GM19395 (cell line): Measurements from ENCODE around the gene AUTS2.

ENCODE experiments used
- ATAC-seq: cut with Tn5 transposase; IDR thresholded peaks from one replicate; pipeline ENCODE4 v1.9.1; 2021; ENCODE audit warnings: mild to moderate bottlenecking, moderate library complexity; ENCODE audit not compliant: unreplicated experiment

AUTS2 gene

DNA sequence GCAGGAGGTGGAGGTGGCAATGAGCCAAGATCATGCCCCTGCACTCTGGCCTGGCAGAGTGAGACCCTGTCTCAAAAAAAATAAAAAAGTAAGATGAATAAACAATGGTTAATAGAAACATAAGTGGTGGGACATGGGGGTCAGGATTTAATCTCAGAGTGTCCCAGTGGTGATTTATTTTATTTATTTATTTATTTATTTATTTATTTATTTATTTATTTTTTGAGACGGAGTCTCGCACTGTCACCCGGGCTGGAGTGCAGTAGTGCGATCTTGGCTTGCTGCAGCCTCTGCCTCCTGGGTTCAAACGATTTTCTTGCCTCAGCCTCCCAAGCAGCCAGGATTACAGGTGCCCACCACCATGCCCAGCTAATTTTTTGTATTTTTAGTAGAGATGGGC, 1051.0 kb downstream of the AUTS2 start:
- ATAC-seq, result no peak

GRCh38 chr7:70654146-70654545, 1055.9 kb downstream of the AUTS2 start:
- no peak for ATAC-seq

DNA sequence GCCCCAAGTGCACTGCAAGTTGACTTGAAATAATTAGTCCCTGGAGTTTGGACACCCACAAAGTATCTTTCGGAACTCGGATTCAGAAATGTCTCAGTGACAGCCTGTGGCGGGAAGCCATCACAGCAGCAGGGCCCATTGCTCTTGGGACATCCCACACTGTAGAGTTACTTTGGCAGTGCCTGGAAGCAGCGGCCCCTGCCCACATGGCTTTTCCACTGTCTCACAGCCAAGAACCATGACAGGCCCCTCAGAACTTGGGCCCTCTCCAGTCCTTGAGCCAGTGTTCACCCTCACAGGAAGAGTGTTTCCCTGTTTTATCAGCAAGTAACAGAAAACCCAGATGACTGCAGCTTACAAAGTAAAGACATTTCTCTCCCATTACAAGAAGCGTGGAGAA, 1056.7 kb downstream of the AUTS2 start:
- no peak for ATAC-seq

GRCh38 chr7:70655694-70656093, 1057.4 kb downstream of the AUTS2 start:
- no peak for ATAC-seq

DNA sequence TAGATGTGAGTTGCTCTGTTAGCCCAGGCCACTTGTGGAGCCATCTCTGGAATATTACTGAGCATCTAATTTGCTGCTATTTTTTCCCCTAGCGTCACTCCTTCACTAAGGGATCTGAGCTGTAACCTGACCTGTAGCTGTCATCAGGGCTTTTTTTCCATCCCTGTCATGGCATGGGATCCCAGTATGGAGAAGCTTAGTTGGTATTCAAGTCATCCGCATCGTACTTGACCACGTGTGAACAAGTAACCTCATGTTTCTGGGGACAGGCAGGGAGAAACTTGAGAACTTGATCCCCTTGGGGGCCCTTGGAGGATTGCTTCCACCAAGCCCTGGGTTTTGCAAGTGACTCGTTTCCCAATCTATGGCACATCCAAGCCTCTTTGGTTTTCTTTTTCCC, 1059.3 kb downstream of the AUTS2 start:
- ATAC-seq, result no peak

GRCh38 chr7:70657989-70658632, 1059.8 kb downstream of the AUTS2 start:
- ATAC-seq, result no peak

DNA sequence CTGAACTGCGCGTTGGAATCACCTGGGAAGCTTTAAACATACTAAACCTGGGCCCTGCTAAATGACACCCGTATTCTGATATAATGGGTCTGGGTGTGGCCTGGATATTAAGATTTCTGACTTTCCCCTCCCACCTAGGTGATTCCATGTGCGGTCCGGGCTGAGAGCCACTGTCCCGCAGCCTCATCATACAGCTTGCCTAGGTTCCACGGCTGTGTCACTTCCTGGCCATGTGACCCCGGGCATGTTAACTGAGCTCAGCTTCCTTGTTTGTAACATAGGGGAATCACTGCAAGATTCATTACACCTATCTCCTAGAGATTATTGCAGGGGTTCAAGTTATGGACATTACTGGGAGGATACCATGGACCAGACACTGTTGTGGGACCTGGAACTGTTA, 1061.0 kb downstream of the AUTS2 start:
- ATAC-seq, result no peak

DNA sequence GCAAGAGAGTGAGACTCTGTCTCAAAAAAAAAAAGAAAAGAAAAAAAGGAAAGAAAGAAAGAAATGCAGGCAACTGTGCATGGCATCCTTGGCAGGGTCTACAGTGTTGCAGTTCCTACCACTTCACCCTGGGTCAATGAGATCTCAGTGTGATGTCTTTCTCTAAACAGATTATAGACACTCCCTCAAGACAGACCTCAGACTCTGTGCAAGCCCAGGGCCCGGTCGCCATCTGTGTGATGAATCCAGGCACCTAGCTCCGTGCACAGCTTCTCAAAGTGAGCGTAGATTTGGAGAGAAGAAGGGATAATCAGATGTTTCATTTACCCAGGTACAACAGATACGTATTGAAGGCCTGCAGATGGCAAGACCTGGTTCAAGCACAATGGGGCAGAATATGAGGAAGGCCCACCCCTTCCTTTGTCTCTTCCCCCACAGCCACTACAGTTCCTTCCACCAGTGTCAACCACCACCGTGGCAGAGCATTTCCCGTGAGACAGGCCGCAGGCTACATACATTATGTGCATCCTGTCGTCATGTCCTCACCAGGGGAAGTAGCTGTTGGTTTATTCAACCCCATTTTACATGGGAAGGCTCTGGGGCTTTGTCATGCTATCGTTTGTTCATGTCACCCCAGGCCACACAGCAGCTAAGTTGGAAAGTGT, 1062.0 kb downstream of the AUTS2 start:
- no peak for ATAC-seq

DNA sequence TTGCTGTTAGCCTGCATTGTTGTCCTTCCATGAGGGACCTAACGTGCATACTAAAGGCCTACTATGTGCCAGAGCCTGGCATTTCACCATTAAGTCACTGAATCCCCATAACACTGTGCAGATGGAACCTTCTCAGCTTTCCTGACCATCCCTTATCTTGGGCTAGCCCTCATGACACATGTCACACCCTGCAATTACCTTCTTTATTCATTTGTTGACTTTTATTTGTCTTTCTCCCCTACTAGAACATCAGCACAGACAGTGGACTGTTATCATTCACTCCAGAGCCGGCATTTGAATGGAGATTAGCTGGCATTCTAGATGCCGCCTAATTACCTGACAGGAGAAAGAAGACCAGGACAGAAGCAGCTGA, 1062.5 kb downstream of the AUTS2 start:
- no peak for ATAC-seq

- no peak for ATAC-seq
Measured at GRCh38 chr7:70663680-70664079, 1065.4 kb downstream of the AUTS2 start.

DNA sequence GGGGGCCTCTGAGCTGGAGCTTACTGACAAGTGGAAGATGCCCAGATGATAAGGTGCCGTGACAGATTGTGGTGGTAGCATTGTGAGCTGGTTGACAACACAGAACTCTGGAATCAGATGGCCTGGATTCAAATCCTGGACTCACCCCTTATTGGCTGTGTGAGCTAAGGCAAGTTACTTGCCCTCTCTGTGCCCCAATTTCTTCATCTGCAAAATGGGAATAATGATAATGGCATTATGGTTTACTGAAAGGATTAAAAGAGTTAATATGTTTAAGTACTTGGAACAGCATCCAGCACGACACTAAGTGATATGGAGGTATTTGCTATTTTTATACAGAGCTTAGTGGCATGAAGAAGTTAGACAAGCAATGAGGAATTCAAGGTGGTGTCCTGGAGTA, 1067.7 kb downstream of the AUTS2 start:
- no peak for ATAC-seq

- no peak for ATAC-seq
Measured at GRCh38 chr7:70667406-70667805, 1069.1 kb downstream of the AUTS2 start.

DNA sequence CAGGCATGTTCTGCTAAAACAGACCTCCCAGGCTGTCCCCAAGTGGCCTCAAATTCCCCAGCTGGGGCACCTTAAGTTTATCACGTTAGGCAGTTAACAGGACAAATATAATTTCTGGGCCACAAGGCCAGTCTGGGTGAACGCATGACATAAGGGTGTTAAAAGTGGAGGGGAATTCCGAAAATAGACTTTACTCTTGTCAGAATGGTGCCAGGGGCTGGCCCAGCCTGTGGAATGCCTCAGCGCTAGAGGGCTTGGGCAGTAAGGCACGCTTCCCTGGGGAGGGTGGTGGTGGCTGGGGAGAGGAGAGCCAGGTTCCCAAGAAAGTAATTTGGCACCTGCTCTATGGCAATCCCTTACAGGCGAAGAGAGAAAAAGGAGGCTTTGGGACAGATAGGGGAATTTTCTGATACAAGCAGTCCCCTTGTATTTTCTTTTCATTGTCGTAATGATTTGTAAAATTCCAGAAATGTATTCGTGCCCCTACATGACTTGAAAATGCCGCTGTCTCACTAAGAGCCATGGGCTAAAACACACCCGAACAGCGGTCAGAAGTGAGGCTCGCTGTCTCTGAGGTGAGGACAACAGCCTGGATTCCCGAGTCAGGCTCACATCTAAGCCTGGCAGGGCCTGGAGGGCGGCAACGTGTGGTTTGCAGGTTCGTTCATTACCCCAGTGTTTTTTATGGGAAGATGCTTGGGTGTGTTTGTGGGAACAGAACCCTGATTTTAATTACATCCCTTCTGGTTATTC, 1070.5 kb downstream of the AUTS2 start:
- no peak for ATAC-seq

DNA sequence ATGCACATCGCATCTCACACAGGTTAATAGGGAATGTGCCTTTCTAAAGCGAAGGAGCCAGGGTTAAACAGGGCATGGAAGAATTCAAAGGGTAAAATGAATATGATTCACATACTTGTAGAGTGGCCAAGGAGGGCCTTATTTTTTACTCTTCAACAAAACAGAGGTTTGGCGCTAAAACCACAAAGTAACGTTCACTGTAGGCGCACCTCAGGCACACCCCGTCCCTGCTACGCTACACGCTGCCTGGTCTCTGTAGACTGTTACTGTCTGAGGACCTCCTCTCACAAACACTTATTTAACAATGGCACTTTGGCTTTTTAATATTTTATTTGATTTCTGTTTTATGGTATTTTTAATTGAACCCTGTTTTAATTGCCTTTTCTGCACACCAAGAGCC, 1071.6 kb downstream of the AUTS2 start:
- ATAC-seq, result no peak

GRCh38 chr7:70670288-70670687, 1072.0 kb downstream of the AUTS2 start:
- no peak for ATAC-seq

DNA sequence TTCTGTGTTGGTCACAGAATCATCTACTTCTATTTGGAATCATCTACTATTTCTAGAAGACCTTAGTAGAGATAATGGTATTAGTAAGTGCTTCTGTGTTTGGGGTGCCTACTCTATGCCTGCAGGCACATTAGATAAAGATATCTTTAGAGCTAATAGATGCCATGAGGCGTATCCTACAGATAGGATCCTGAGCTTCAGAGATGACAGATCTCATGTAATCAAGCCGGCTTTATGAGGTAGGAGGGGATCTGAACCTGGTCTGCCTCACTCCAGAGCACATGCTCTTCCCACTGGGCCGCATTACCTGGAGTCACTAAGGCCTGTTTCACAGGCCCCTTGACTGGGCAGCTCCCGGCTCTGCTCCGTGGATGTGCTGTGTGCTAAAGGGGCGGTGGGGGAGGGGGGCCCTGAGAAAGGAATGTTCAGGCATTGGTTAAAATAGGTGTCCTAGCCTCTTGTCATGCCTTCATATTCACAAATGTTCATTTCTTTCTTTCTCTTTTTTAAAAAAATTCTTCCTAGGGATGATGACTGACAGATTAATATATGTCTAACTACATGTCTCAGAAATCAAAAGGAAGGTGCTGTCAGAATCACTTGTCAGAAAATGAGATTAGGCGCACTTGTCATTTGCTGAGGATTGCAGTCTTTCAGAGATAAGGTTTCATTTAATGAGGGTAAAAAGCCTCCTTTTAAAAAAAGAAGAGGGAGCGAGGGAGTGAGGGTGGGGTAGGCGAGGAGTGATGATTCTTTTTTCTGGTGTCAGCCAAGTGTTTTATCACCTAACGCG, 1075.7 kb downstream of the AUTS2 start:
- ATAC-seq, result no peak

- no peak for ATAC-seq
Measured at GRCh38 chr7:70674571-70675010, 1076.3 kb downstream of the AUTS2 start.

DNA sequence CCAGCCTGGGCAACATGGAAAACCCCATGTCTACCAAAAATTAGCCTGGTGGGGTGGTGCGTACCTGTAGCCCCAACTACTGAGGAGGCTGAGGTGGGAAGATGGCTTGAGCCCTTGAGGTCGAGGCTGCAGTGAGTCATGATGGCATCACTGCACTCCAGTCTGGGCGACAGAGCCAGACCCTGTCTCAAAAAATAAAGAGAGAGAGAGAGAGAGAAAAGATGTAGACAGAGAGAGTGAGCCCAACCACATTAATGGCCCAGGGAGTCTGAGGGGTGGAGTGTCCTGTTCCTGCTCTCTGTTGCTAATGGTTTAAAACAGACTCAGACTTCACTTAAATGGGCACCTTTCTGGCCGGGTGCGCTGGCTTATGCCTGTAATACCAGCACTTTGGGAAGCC, 1078.0 kb downstream of the AUTS2 start:
- no peak for ATAC-seq

DNA sequence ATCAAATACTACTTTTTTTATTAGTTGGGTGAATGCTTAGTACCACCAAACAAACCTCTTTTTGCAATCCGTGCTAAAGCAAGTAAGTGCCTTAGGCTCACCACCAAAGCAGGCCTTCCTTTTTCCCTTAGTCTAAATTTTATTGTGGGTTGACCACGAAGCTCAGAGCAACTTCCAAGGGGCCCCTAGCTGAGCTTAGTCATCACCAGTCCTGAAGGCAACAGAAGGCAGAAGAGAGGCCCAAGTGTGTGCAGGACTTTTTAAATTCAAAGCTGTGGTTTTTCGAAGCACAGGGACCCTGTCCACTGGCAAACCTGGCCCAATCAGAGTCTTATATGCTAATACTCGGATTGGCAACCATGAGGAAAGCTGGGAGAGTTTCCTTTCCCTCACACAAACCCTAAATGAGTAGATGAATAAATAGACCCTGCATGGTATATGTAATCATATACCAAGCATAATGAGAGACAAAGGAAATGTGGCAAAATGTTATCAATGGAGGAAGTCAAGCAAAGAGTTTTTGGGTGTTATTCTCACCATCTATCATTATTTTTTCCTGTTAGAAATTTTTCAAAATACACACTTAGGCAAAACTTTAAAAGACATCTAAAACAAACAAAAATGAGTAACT, 1080.5 kb downstream of the AUTS2 start:
- no peak for ATAC-seq

- ATAC-seq, result no peak
Measured at GRCh38 chr7:70679661-70680060, 1081.4 kb downstream of the AUTS2 start.

DNA sequence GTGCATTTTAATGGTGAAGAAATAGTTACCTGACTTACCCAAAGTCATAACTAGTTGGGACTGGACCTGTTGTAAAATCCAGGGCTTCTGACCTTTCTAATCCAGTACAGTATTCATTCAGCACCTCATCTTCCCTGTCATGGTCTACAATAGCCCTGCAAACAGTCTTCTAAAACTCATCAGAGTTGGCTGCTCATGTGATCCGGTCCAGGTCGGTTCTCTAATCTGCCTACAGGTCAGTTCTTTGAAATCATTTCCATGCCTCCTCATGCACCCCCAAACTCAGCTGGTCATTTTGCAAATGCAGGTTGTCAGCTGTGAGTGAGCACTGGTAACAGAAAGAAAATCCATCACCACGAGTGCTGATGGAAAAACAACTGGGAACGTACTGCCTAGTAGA, 1082.0 kb downstream of the AUTS2 start:
- ATAC-seq, result no peak
